PFSK-1 (cell line): Measurements from ENCODE around the gene E4F1.

Experiments
- POLR2AphosphoS5 ChIP-seq: IDR thresholded peaks from 2 replicates; pipeline ENCODE4 v1.6.1; 2012; ENCODE audit warnings: low read depth, mild to moderate bottlenecking, control low read depth, low read length, moderate library complexity
- SIN3A ChIP-seq: IDR thresholded peaks from 2 replicates; pipeline ENCODE4 v1.6.1; 2012; ENCODE audit warnings: mild to moderate bottlenecking, low read length, moderate library complexity, borderline replicate concordance; ENCODE audit not compliant: insufficient read depth
- TAF1 ChIP-seq: IDR thresholded peaks from 2 replicates; pipeline ENCODE4 v1.6.1; 2012; ENCODE audit warnings: low read length, control low read depth, borderline replicate concordance; ENCODE audit not compliant: insufficient read depth
- TF ChIP-seq, protein P1 (sequence below), 2 experiments: IDR thresholded peaks; 2 replicates each; pipeline versions ENCODE4 v1.6.1 to v1.8.0; 2011 to 2012; ENCODE audit warnings: low read depth in 2 of 2, low read length in 2 of 2, control low read depth in 1 of 2, inconsistent platforms in 1 of 2, mild to moderate bottlenecking in 1 of 2, moderate library complexity in 1 of 2; ENCODE audit not compliant: insufficient read depth in 1 of 2

DNA sequence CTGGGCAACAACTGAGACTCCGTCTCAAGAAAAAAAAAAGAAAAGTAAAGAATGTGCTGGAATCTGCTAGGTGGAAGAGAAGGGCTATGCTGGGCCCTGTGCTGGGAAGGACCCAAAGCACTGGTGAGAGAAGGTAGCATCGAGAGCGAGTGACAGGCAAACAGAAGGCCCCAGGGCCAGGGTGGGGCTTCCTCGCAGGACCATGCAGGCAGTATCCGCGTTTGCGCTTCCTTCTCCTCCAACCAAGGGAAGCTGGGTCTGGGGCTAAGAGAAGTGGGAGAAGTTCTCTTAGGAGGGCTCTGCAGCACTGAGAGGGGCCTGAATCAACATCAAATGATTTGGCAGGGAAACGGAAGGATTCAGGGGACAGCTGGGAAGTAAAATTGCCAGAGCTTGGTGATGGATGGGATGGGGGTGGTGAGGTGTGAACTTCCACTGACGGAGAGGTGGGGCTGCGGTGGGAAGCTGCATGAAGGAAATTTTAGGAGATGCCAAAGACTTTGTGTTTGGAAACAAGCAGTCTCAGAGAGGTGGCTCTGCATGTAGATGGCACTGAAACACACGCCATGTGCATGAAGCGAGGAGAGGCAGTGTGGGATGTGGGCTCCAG, 33.2 kb downstream of the E4F1 start:
- TF ChIP-seq, protein P1, sequence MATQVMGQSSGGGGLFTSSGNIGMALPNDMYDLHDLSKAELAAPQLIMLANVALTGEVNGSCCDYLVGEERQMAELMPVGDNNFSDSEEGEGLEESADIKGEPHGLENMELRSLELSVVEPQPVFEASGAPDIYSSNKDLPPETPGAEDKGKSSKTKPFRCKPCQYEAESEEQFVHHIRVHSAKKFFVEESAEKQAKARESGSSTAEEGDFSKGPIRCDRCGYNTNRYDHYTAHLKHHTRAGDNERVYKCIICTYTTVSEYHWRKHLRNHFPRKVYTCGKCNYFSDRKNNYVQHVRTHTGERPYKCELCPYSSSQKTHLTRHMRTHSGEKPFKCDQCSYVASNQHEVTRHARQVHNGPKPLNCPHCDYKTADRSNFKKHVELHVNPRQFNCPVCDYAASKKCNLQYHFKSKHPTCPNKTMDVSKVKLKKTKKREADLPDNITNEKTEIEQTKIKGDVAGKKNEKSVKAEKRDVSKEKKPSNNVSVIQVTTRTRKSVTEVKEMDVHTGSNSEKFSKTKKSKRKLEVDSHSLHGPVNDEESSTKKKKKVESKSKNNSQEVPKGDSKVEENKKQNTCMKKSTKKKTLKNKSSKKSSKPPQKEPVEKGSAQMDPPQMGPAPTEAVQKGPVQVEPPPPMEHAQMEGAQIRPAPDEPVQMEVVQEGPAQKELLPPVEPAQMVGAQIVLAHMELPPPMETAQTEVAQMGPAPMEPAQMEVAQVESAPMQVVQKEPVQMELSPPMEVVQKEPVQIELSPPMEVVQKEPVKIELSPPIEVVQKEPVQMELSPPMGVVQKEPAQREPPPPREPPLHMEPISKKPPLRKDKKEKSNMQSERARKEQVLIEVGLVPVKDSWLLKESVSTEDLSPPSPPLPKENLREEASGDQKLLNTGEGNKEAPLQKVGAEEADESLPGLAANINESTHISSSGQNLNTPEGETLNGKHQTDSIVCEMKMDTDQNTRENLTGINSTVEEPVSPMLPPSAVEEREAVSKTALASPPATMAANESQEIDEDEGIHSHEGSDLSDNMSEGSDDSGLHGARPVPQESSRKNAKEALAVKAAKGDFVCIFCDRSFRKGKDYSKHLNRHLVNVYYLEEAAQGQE (IDR thresholded peaks at IDR 0.05; ENCODE audit: insufficient read depth in 1 of 2, low read depth in 2 of 2, low read length in 2 of 2): no peak
- TF ChIP-seq SIN3A (no peak), TAF1 (no peak), POLR2AphosphoS5 (no peak)
